Measurements from ENCODE around the gene PRAF2.

The PRAF2 gene

GRCh38 chrX:49102190-49102589 is 28.4 kb upstream of the PRAF2 start:
- no peak for DNase-seq

GRCh38 chrX:49101629-49101984 is 27.8 kb upstream of the PRAF2 start:
- Histone ChIP-seq H3K79me2 (ENCODE audit: low read length) (no peaks in the 10 kb centered on the region), H3K4me2 (ENCODE audit: low read depth, low read length) (peak overlapping the region; percentile 65), H4K20me1 (ENCODE audit: insufficient read depth, low read length) (no peaks in the 10 kb centered on the region), H3K9me3 (replicated peaks; ENCODE audit: insufficient read depth, low read length) (no peaks in the 10 kb centered on the region), H3K27me3 (replicated peaks; ENCODE audit: insufficient read depth, low read length) (no peaks in the 10 kb centered on the region), H3F3A (ENCODE audit: insufficient read depth, low read length) (peaks cover 4% of the 10 kb centered on the region), H2AFZ (ENCODE audit: low read length) (peak overlapping the region; percentile 67; the same call in 1 of the 2 replicates), H3K9me2 (replicated peaks; ENCODE audit: insufficient read depth, low read length) (no peaks in the 10 kb centered on the region), H3K4me3 (ENCODE audit: low read length) (peak overlapping the region; percentile 78), H3K4me1 (ENCODE audit: low read length) (no peaks in the 10 kb centered on the region), H3K9ac (ENCODE audit: low read length) (peak overlapping the region; percentile 66; the same call in 1 of the 2 replicates), H3K36me3 (replicated peaks; ENCODE audit: insufficient read depth, low read length) (no peaks in the 10 kb centered on the region), H3K27ac (ENCODE audit: low read length) (no peak overlapping the region)
- TF ChIP-seq CTCF (IDR thresholded peaks at IDR 0.05; ENCODE audit: low read length) (peak; percentile 11; the same call in 1 of the 2 replicates), EZH2phosphoT487 (IDR thresholded peaks at IDR 0.05; ENCODE audit: low read length) (no peak), EZH2 (optimal IDR thresholded peaks at IDR 0.05; ENCODE audit: low read depth, low read length) (no peak)
- DNase-seq: no peak

More at GRCh38 chrX:49102190-49102589, 28.4 kb upstream of the PRAF2 start:
- H3K9ac ChIP-seq (ENCODE audit: low read length): no peak overlapping the region
- no peaks in the 10 kb centered on the region for H3K27me3 ChIP-seq (replicated peaks; ENCODE audit: insufficient read depth, low read length)
- H3K79me2 ChIP-seq (ENCODE audit: low read length): no peaks in the 10 kb centered on the region
- no peak overlapping the region for H3K4me3 ChIP-seq (ENCODE audit: low read length)
- H3K4me1 ChIP-seq (ENCODE audit: low read length): no peaks in the 10 kb centered on the region
- H3K36me3 ChIP-seq (replicated peaks; ENCODE audit: insufficient read depth, low read length): no peaks in the 10 kb centered on the region
- H2AFZ ChIP-seq (ENCODE audit: low read length): no peak overlapping the region
- H3K9me2 ChIP-seq (replicated peaks; ENCODE audit: insufficient read depth, low read length): no peaks in the 10 kb centered on the region
- TF ChIP-seq EZH2phosphoT487 (IDR thresholded peaks at IDR 0.05; ENCODE audit: low read length) (no peak), EZH2 (optimal IDR thresholded peaks at IDR 0.05; ENCODE audit: low read depth, low read length) (no peak), CTCF (IDR thresholded peaks at IDR 0.05; ENCODE audit: low read length) (no peak)
- no peak overlapping the region for H3K27ac ChIP-seq (ENCODE audit: low read length)
- H3F3A ChIP-seq (ENCODE audit: insufficient read depth, low read length): peaks cover 4% of the 10 kb centered on the region
- no peaks in the 10 kb centered on the region for H3K9me3 ChIP-seq (replicated peaks; ENCODE audit: insufficient read depth, low read length)
- no peak overlapping the region for H3K4me2 ChIP-seq (ENCODE audit: low read depth, low read length)
- no peaks in the 10 kb centered on the region for H4K20me1 ChIP-seq (ENCODE audit: insufficient read depth, low read length)

GRCh38 chrX:49100704-49101628 is 27.2 kb upstream of the PRAF2 start:
- Histone ChIP-seq H2AFZ (ENCODE audit: low read length) (peak overlapping the region; percentile 80), H3K27me3 (replicated peaks; ENCODE audit: insufficient read depth, low read length) (no peaks in the 10 kb centered on the region), H4K20me1 (ENCODE audit: insufficient read depth, low read length) (no peaks in the 10 kb centered on the region), H3K4me1 (ENCODE audit: low read length) (no peaks in the 10 kb centered on the region), H3K9ac (ENCODE audit: low read length) (peak overlapping the region; percentile 66), H3K79me2 (ENCODE audit: low read length) (no peaks in the 10 kb centered on the region), H3K4me3 (ENCODE audit: low read length) (peak overlapping the region; percentile 78), H3K27ac (ENCODE audit: low read length) (peak overlapping the region; percentile 62; the same call in 1 of the 2 replicates), H3K9me2 (replicated peaks; ENCODE audit: insufficient read depth, low read length) (no peaks in the 10 kb centered on the region), H3F3A (ENCODE audit: insufficient read depth, low read length) (peaks cover 4% of the 10 kb centered on the region), H3K9me3 (replicated peaks; ENCODE audit: insufficient read depth, low read length) (no peaks in the 10 kb centered on the region), H3K36me3 (replicated peaks; ENCODE audit: insufficient read depth, low read length) (no peaks in the 10 kb centered on the region), H3K4me2 (ENCODE audit: low read depth, low read length) (peak overlapping the region; percentile 73)
- DNase-seq: peak; percentile 93
- TF ChIP-seq EZH2 (optimal IDR thresholded peaks at IDR 0.05; ENCODE audit: low read depth, low read length) (no peak), CTCF (IDR thresholded peaks at IDR 0.05; ENCODE audit: low read length) (no peak), EZH2phosphoT487 (IDR thresholded peaks at IDR 0.05; ENCODE audit: low read length) (no peak)
